ENCODE data around the gene TLE2.

The TLE2 gene

GRCh38 chr19:3015126-3016057, 13.7 kb downstream of the TLE2 start:
- TF ChIP-seq REST (IDR thresholded peaks at IDR 0.05; ENCODE audit: low read depth) (no peak), EP300 (IDR thresholded peaks at IDR 0.05; ENCODE audit: borderline replicate concordance) (no peak), NFIC (IDR thresholded peaks at IDR 0.05) (no peak), MAX (IDR thresholded peaks at IDR 0.05) (no peak), CEBPB (IDR thresholded peaks at IDR 0.05) (no peak), TCF12 (IDR thresholded peaks at IDR 0.05; ENCODE audit: low read depth) (no peak), CREB1 (IDR thresholded peaks at IDR 0.05; ENCODE audit: low read depth) (no peak), RAD21 (IDR thresholded peaks at IDR 0.05; ENCODE audit: low read depth) (no peak), YY1 (IDR thresholded peaks at IDR 0.05; ENCODE audit: low read depth) (no peak), TEAD4 (IDR thresholded peaks at IDR 0.05) (no peak), ZBTB7A (IDR thresholded peaks at IDR 0.05; ENCODE audit: low read depth) (no peak), FOXM1 (IDR thresholded peaks at IDR 0.05; ENCODE audit: borderline replicate concordance, low read depth) (no peak), TAF1 (IDR thresholded peaks at IDR 0.05; ENCODE audit: low read depth) (no peak), USF1 (IDR thresholded peaks at IDR 0.05) (no peak), EGR1 (IDR thresholded peaks at IDR 0.05) (no peak)

- TF ChIP-seq NFIC (IDR thresholded peaks at IDR 0.05), result no peak
- no peak for TF ChIP-seq ZBTB7A (IDR thresholded peaks at IDR 0.05; ENCODE audit: low read depth)
- no peak for TF ChIP-seq RAD21 (IDR thresholded peaks at IDR 0.05; ENCODE audit: low read depth)
- TF ChIP-seq CREB1 (IDR thresholded peaks at IDR 0.05; ENCODE audit: low read depth), result no peak
- TF ChIP-seq REST (IDR thresholded peaks at IDR 0.05; ENCODE audit: low read depth), result no peak
- TF ChIP-seq CEBPB (IDR thresholded peaks at IDR 0.05), result no peak
- TF ChIP-seq EGR1 (IDR thresholded peaks at IDR 0.05), result no peak
- no peak for TF ChIP-seq YY1 (IDR thresholded peaks at IDR 0.05; ENCODE audit: low read depth)
- TF ChIP-seq USF1 (IDR thresholded peaks at IDR 0.05), result no peak
- no peak for TF ChIP-seq FOXM1 (IDR thresholded peaks at IDR 0.05; ENCODE audit: borderline replicate concordance, low read depth)
- TF ChIP-seq TCF12 (IDR thresholded peaks at IDR 0.05; ENCODE audit: low read depth), result no peak
- no peak for TF ChIP-seq EP300 (IDR thresholded peaks at IDR 0.05; ENCODE audit: borderline replicate concordance)
- TF ChIP-seq MAX (IDR thresholded peaks at IDR 0.05), result no peak
- TF ChIP-seq TAF1 (IDR thresholded peaks at IDR 0.05; ENCODE audit: low read depth), result no peak
- TF ChIP-seq TEAD4 (IDR thresholded peaks at IDR 0.05), result no peak
Observed at GRCh38 chr19:3014135-3014534, 14.9 kb downstream of the TLE2 start.

GRCh38 chr19:3013263-3013725, 15.8 kb downstream of the TLE2 start:
- no peak for TF ChIP-seq REST (IDR thresholded peaks at IDR 0.05; ENCODE audit: low read depth)
- no peak for TF ChIP-seq ZBTB7A (IDR thresholded peaks at IDR 0.05; ENCODE audit: low read depth)
- no peak for TF ChIP-seq TAF1 (IDR thresholded peaks at IDR 0.05; ENCODE audit: low read depth)
- TF ChIP-seq TEAD4 (IDR thresholded peaks at IDR 0.05), result no peak
- no peak for TF ChIP-seq RAD21 (IDR thresholded peaks at IDR 0.05; ENCODE audit: low read depth)
- no peak for TF ChIP-seq CEBPB (IDR thresholded peaks at IDR 0.05)
- no peak for TF ChIP-seq EGR1 (IDR thresholded peaks at IDR 0.05)
- TF ChIP-seq MAX (IDR thresholded peaks at IDR 0.05), result no peak
- no peak for TF ChIP-seq USF1 (IDR thresholded peaks at IDR 0.05)
- TF ChIP-seq CREB1 (IDR thresholded peaks at IDR 0.05; ENCODE audit: low read depth), result no peak
- no peak for TF ChIP-seq TCF12 (IDR thresholded peaks at IDR 0.05; ENCODE audit: low read depth)
- no peak for TF ChIP-seq FOXM1 (IDR thresholded peaks at IDR 0.05; ENCODE audit: borderline replicate concordance, low read depth)
- no peak for TF ChIP-seq NFIC (IDR thresholded peaks at IDR 0.05)
- no peak for TF ChIP-seq EP300 (IDR thresholded peaks at IDR 0.05; ENCODE audit: borderline replicate concordance)
- TF ChIP-seq YY1 (IDR thresholded peaks at IDR 0.05; ENCODE audit: low read depth), result no peak

Measured in Ishikawa (cell line).